Trophoblast cell (in vitro differentiated cells and primary cell): ENCODE measurements around the gene UBE2G1.

Experiments used
- DNase-seq, 2 donors: peaks; one replicate each; pipeline ENCODE4 v3.0.0-alpha.2; 2016
- H2AFZ ChIP-seq: 2 replicates; pipeline ENCODE4 v1.6.1; 2013; ENCODE audit warnings: low read length, moderate library complexity, mild to moderate bottlenecking; ENCODE audit not compliant: insufficient read depth, poor library complexity
- H2AK5ac ChIP-seq: 2 replicates; pipeline ENCODE4 v1.6.1; 2013; ENCODE audit warnings: mild to moderate bottlenecking, low read length
- H2BK120ac ChIP-seq: 2 replicates; pipeline ENCODE4 v1.6.1; 2013; ENCODE audit warnings: low read length, mild to moderate bottlenecking, moderate library complexity; ENCODE audit not compliant: insufficient read depth, poor library complexity
- H2BK12ac ChIP-seq: 2 replicates; pipeline ENCODE4 v1.6.1; 2013; ENCODE audit warnings: mild to moderate bottlenecking, low read length, moderate library complexity
- H2BK5ac ChIP-seq: 2 replicates; pipeline ENCODE4 v1.6.1; 2013; ENCODE audit warnings: low read length, low read depth, moderate library complexity, mild to moderate bottlenecking; ENCODE audit not compliant: poor library complexity
- H3K14ac ChIP-seq: 2 replicates; pipeline ENCODE4 v1.6.1; 2013; ENCODE audit warnings: mild to moderate bottlenecking, low read length
- H3K18ac ChIP-seq: 2 replicates; pipeline ENCODE4 v1.6.1; 2013; ENCODE audit warnings: mild to moderate bottlenecking, low read length
- H3K23ac ChIP-seq: 2 replicates; pipeline ENCODE4 v1.6.1; 2013; ENCODE audit warnings: low read length
- H3K27ac ChIP-seq: 2 replicates; pipeline ENCODE4 v1.5.1; 2013; ENCODE audit warnings: low read depth, mild to moderate bottlenecking, inconsistent platforms, low read length, moderate library complexity
- H3K27me3 ChIP-seq: 2 replicates; pipeline ENCODE4 v1.6.1; 2013; ENCODE audit warnings: inconsistent platforms, mild to moderate bottlenecking, low read length, moderate library complexity; ENCODE audit not compliant: insufficient read depth
- H3K36me3 ChIP-seq, 2 experiments: 1 replicate in 1 of 2; 2 replicates in 1 of 2; pipeline ENCODE4 v1.6.1; 2013; ENCODE audit warnings: low read length in 2 of 2, mild to moderate bottlenecking in 2 of 2, moderate library complexity in 1 of 2; ENCODE audit not compliant: insufficient read depth in 2 of 2, control insufficient read depth in 1 of 2
- H3K4ac ChIP-seq: 2 replicates; pipeline ENCODE4 v1.6.1; 2013; ENCODE audit warnings: low read depth, mild to moderate bottlenecking, low read length, moderate library complexity
- H3K4me1 ChIP-seq, 2 experiments: 1 replicate in 1 of 2; 2 replicates in 1 of 2; pipeline ENCODE4 v1.6.1; 2013; ENCODE audit warnings: low read length in 2 of 2, mild to moderate bottlenecking in 2 of 2, moderate library complexity in 1 of 2; ENCODE audit not compliant: insufficient read depth in 2 of 2, control insufficient read depth in 1 of 2
- H3K4me2 ChIP-seq: 2 replicates; pipeline ENCODE4 v1.6.1; 2013; ENCODE audit warnings: inconsistent platforms, mild to moderate bottlenecking, low read length, moderate library complexity
- H3K4me3 ChIP-seq: 2 replicates; pipeline ENCODE4 v1.5.1; 2013; ENCODE audit warnings: mild to moderate bottlenecking, low read depth, low read length, inconsistent platforms
- H3K79me1 ChIP-seq: one replicate; pipeline ENCODE4 v1.6.1; 2013; ENCODE audit warnings: low read length
- H3K79me2 ChIP-seq: 2 replicates; pipeline ENCODE4 v1.6.1; 2013; ENCODE audit warnings: low read length, mild to moderate bottlenecking; ENCODE audit not compliant: control insufficient read depth, insufficient read depth, poor library complexity
- H3K9ac ChIP-seq: 2 replicates; pipeline ENCODE4 v1.6.1; 2013; ENCODE audit warnings: mild to moderate bottlenecking, low read length
- H3K9me3 ChIP-seq: 2 replicates; pipeline ENCODE4 v1.6.1; 2013; ENCODE audit warnings: low read depth, mild to moderate bottlenecking, control low read depth, inconsistent platforms, low read length; ENCODE audit not compliant: insufficient read depth
- H4K12ac ChIP-seq: 2 replicates; pipeline ENCODE4 v1.6.1; 2013; ENCODE audit warnings: low read depth, mild to moderate bottlenecking, low read length, moderate library complexity
- H4K8ac ChIP-seq: 2 replicates; pipeline ENCODE4 v1.6.1; 2013; ENCODE audit warnings: low read depth, mild to moderate bottlenecking, low read length, moderate library complexity
- H4K91ac ChIP-seq: one replicate; pipeline ENCODE4 v1.6.1; 2013; ENCODE audit warnings: low read depth, mild to moderate bottlenecking, low read length, moderate library complexity
- WGBS: extraction: QIAGEN DNeasy Blood & Tissue Kit; methylation state at CpG from one replicate; pipeline ENCODE4 v1.1.7; 2013; ENCODE audit warnings: missing lambda C conversion rate; ENCODE audit not compliant: insufficient read length, insufficient coverage; ENCODE audit errors: extremely low coverage; 5-methylcytosine and 5-hydroxymethylcytosine counted together

UBE2G1 gene

DNA sequence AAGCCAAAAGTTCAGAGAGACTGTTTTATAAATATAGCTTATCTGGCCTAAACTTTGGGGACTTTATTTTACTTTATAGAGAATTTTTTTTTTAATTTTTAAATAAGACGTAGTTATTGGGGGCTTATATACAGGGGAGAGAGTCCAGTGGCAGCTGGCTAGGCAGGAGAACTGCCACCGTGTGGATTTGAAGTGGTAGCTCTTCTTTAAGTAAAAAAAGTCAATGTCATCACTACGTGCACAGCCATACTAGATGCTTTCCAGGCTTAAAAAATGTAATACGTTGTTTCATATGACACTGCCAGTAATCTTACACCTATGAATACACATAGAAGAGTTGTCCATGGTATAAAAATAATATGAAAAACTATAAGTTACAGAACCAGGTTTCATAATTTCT, 70.8 kb downstream of the UBE2G1 start:
- Histone ChIP-seq H4K91ac (no peak overlapping the region), H3K79me2 (no peaks in the 10 kb centered on the region), H2AFZ (no peak overlapping the region), H3K4me3 (no peak overlapping the region), H3K9ac (no peak overlapping the region), H3K23ac (no peak overlapping the region), H3K14ac (no peak overlapping the region), H3K36me3 (peaks cover 15 to 17% of the 10 kb centered on the region in 2 experiments), H3K18ac (no peak overlapping the region), H3K27me3 (no peaks in the 10 kb centered on the region), H2AK5ac (no peak overlapping the region), H3K9me3 (no peaks in the 10 kb centered on the region), H3K79me1 (no peaks in the 10 kb centered on the region), H2BK12ac (no peak overlapping the region), H4K8ac (no peak overlapping the region), H4K12ac (no peak overlapping the region), H3K4me1 (no peaks in the 10 kb centered on the region), H2BK120ac (no peak overlapping the region), H3K27ac (no peak overlapping the region), H3K4ac (no peak overlapping the region), H3K4me2 (no peak overlapping the region), H2BK5ac (no peak overlapping the region)
- WGBS, result 100% methylated on average over 1 of the region's 4 CpGs
- DNase-seq, result no peak

DNA sequence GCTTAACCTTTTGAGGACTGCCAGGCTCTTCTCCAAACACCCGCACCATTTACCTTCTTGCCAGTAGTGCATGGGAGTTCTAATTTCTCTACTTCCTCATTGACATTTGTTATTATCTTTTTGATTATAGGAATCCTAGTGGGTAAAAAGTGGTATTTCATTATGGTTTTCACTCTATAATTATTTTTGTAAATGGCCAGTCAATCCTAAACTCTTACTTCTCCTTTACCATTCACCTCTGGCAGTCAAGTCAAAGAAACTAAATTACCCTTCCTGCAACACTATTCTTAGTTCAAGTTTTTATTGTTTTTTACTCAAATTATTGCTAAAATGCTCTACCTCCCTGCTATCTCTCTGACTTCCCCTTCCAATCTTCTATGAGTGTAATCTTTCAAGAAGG, 72.9 kb downstream of the UBE2G1 start:
- Histone ChIP-seq H2AFZ (no peak overlapping the region), H3K4me3 (no peak overlapping the region)

DNA sequence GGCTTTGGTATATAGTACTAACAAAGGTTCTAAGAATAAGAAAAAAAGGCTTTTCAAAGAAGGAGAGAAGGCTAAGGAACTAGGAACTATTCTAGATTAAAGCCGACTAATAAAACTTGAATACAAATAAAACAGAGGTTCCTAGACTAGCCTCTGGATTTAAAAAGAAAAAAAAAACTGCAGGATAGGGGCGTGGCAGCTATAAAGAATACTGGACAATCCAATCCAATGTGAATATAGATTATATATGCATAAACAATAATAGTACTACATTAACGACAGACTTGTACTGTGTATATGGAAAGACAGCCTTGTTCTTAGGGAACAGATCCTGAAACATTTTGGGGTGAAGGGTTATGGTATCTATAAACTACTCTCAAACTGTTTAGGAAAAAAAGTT, 78.8 kb downstream of the UBE2G1 start:
- Histone ChIP-seq H3K79me1 (no peaks in the 10 kb centered on the region), H2AFZ (no peak overlapping the region), H4K91ac (no peak overlapping the region), H4K12ac (no peak overlapping the region), H2BK12ac (no peak overlapping the region), H3K14ac (no peak overlapping the region), H3K9me3 (no peaks in the 10 kb centered on the region), H3K36me3 (peaks cover 23 to 27% of the 10 kb centered on the region in 2 experiments), H2BK120ac (no peak overlapping the region), H4K8ac (no peak overlapping the region), H2BK5ac (no peak overlapping the region), H3K27ac (no peak overlapping the region), H3K4me1 (no peaks in the 10 kb centered on the region), H3K4me2 (no peak overlapping the region), H2AK5ac (no peak overlapping the region), H3K79me2 (no peaks in the 10 kb centered on the region), H3K23ac (no peak overlapping the region), H3K4ac (no peak overlapping the region), H3K27me3 (no peaks in the 10 kb centered on the region), H3K9ac (no peak overlapping the region), H3K18ac (no peak overlapping the region), H3K4me3 (no peak overlapping the region)
- no peak for DNase-seq
- no CpG with 5 or more reads among the region's 3 CpGs for WGBS

More for the DNA sequence above, 72.9 kb downstream of the UBE2G1 start:
- Histone ChIP-seq H2BK5ac (no peak overlapping the region), H4K91ac (no peak overlapping the region), H3K27ac (no peak overlapping the region), H3K18ac (no peak overlapping the region), H3K14ac (no peak overlapping the region), H3K9ac (no peak overlapping the region), H3K9me3 (no peaks in the 10 kb centered on the region), H3K79me1 (no peaks in the 10 kb centered on the region), H2BK120ac (no peak overlapping the region), H3K36me3 (peaks cover 18 to 23% of the 10 kb centered on the region in 2 experiments), H3K4me1 (no peaks in the 10 kb centered on the region), H3K79me2 (no peaks in the 10 kb centered on the region), H2BK12ac (no peak overlapping the region), H2AK5ac (no peak overlapping the region), H3K4me2 (no peak overlapping the region), H3K23ac (no peak overlapping the region), H3K27me3 (no peaks in the 10 kb centered on the region), H4K12ac (no peak overlapping the region), H4K8ac (no peak overlapping the region), H3K4ac (no peak overlapping the region)
- no peak for DNase-seq
- WGBS, result no CpG with 5 or more reads among the region's 1 CpG

DNA sequence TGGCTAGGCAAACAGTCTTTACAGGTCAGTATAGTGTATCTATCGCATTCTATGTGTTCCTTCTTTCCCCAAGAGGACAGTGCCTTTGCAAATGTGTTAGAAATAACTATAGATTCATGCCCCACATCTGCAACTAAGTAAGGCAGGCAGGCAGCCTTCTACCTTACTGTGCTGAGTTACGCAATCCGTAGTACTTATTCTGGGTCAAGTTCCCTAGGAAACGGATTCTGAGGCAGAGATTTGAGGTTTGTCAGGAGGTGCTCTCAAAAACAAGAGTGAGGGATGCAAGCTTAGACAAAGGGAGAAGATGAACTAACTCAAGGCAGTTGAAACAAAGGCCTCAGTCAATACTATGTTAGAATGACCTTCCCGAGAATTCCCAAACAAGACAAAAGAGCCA, 90.0 kb downstream of the UBE2G1 start:
- Histone ChIP-seq H3K14ac (no peak overlapping the region), H3K79me1 (no peaks in the 10 kb centered on the region), H3K4me3 (no peak overlapping the region), H3K79me2 (no peaks in the 10 kb centered on the region), H3K4ac (no peak overlapping the region), H4K12ac (no peak overlapping the region), H3K27me3 (no peaks in the 10 kb centered on the region), H3K9me3 (no peaks in the 10 kb centered on the region), H2AFZ (no peak overlapping the region), H3K9ac (no peak overlapping the region), H2BK5ac (no peak overlapping the region), H3K4me1 (no peaks in the 10 kb centered on the region), H2BK120ac (no peak overlapping the region), H2BK12ac (no peak overlapping the region), H3K36me3 (peaks cover 21 to 27% of the 10 kb centered on the region in 2 experiments), H2AK5ac (no peak overlapping the region), H4K8ac (no peak overlapping the region), H4K91ac (no peak overlapping the region), H3K18ac (no peak overlapping the region), H3K23ac (no peak overlapping the region), H3K4me2 (no peak overlapping the region), H3K27ac (no peak overlapping the region)
- no peak for DNase-seq
- WGBS, result no CpG with 5 or more reads among the region's 5 CpGs
